Naive B cell (primary cell): ENCODE measurements around the gene SUN2. TPM values are rescaled to one million over a fixed set of nuclear protein-coding genes. Genes with fewer than 3 reads are reported as not detected.
A peak's percentile ranks its signal among the peaks of the same experiment; 100 is the strongest.

Source experiments
- ATAC-seq, 2 donors: fragments of 150-1000 bp; cut with Tn5 transposase; 2 replicates each; pipeline ENCODE4 v1.10.0; 2021; ENCODE audit warnings: low read depth in 2 of 2, mild to moderate bottlenecking in 2 of 2, moderate library complexity in 2 of 2
- DNase-seq: peaks from one replicate; pipeline ENCODE4 v3.0.0; 2022
- H3K27ac Mint-ChIP-seq, 6 donors: one replicate each; pipeline ENCODE4 v1.8.0; 2020 to 2022; ENCODE audit warnings: mild to moderate bottlenecking in 6 of 6, mixed read lengths in 6 of 6, moderate library complexity in 5 of 6, inconsistent platforms in 2 of 6
- H3K27me3 Mint-ChIP-seq, 3 donors: one replicate each; pipeline ENCODE4 v1.8.0; 2021 to 2022; ENCODE audit warnings: mixed read lengths in 3 of 3, mild to moderate bottlenecking in 1 of 3
- H3K36me3 Mint-ChIP-seq, 2 donors: one replicate each; pipeline ENCODE4 v1.8.0; 2020 to 2022; ENCODE audit warnings: mixed read lengths in 2 of 2, inconsistent platforms in 1 of 2, mild to moderate bottlenecking in 1 of 2
- H3K4me1 Mint-ChIP-seq, 3 donors: one replicate each; pipeline ENCODE4 v1.8.0; 2020 to 2022; ENCODE audit warnings: mixed read lengths in 3 of 3, inconsistent platforms in 1 of 3, mild to moderate bottlenecking in 1 of 3, moderate library complexity in 1 of 3
- H3K4me3 Mint-ChIP-seq, 8 donors: one replicate each; pipeline ENCODE4 v1.8.0; 2020 to 2022; ENCODE audit warnings: mild to moderate bottlenecking in 8 of 8, mixed read lengths in 8 of 8, moderate library complexity in 8 of 8, inconsistent platforms in 2 of 8
- H3K9me3 Mint-ChIP-seq, 7 donors: one replicate each; pipeline ENCODE4 v1.8.0; 2020 to 2022; ENCODE audit warnings: mixed read lengths in 7 of 7, mild to moderate bottlenecking in 5 of 7, inconsistent platforms in 2 of 7, moderate library complexity in 1 of 7
- polyA plus RNA-seq, 6 donors: library from polyadenylated mRNA; unstranded; fragments of 300-500 nt; fragmentation: Illumina TruSeq; gene quantifications; one replicate each; pipeline ENCODE4 v1.2.3, GENCODE V29; 2021; ENCODE audit warnings: low read depth in 6 of 6

SUN2 gene
- polyA plus RNA-seq, 6 donors from 2014 or later = 146 to 327 (median 208) TPM

DNA sequence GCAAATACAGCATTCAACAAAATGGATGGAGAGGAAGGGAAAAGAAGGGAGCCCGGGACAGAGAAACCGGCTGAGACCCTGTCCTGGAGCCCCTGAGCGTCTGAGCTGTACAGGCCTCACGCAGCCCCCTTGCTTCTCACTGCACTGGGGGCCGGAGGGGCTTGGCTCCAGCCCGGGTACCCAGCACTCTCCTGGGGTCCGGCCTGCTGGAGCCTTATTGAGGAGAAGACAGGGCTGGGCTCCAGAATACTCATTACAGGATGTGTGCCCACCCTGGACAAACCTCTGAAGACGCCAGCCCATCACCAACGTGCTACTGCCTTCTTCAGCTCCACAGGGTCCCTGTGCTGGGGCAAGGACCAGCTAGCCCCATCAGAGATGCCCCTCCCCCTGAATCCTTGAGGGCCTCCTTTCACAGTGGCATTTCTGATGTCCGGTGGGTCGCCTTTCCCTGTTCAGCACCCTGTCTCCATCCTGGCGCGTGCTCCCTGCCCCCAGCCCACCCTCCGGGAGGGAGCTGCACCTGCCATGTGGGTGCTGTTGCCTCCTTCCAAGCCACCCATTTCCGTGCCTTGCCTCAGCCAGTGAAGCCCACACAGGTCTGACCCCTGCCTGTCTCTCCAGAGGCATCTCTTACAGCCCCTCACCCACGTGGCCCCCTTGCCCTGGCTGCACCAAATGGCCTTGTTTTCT, 14.6 kb upstream of the SUN2 start:
- no peak for ATAC-seq
- Mint-ChIP-seq H3K9me3 (no peaks in the 10 kb centered on the region), H3K27me3 (no peaks in the 10 kb centered on the region), H3K4me1 (peaks cover 4 to 20% (median 14%) of the 10 kb centered on the region in 3 donors), H3K4me3 (no peak overlapping the region), H3K36me3 (no peaks in the 10 kb centered on the region), H3K27ac (peak overlapping the region in 2 of 6 donors; percentile 27 to 49)
- no peak for DNase-seq

DNA sequence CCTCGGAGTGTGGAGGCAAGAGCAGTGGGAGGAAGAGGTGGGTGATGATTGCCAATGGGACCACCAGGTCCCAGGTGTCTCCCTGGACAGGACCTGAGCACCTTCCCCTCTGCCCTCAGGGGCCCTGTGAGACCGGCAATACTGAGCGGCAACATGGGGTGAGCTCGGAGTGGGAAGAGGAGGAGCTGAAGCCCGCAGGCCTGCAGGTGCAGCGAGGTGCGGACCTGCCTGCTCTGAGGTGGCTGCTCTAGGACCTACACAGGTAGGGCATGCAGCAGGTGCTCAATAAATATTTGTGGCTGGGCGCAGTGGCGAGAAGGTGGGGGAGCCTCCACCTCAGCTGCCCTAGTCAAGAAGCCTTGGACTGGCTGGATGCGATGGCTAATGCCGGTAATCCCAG, 12.2 kb upstream of the SUN2 start:
- no peaks in the 10 kb centered on the region for H3K9me3 Mint-ChIP-seq
- no peaks in the 10 kb centered on the region for H3K36me3 Mint-ChIP-seq
- no peaks in the 10 kb centered on the region for H3K27me3 Mint-ChIP-seq
- ATAC-seq (no peak), DNase-seq (no peak)
- H3K4me1 Mint-ChIP-seq = peaks cover 4 to 23% (median 9%) of the 10 kb centered on the region in 3 donors
- no peak overlapping the region for H3K27ac Mint-ChIP-seq
- no peak overlapping the region for H3K4me3 Mint-ChIP-seq

DNA sequence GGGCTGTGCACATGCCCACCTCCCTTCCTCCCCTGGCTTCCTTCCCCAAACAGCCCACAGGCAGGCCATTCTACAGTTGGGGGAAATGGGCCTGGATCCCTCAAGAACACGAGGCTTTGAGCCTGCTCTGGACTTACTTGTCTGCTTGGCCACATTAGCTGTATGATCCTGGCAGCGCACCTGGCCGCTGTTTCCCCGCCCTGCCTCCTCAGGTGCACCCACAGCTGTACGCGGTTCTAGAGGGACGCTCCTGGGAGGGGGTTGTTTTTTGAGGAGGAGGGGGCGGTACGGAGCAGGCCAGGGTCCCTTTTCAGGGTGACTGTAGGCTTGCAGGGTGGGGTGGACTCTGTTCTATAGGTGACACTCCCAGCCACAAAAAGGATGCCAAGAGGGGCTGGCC, 11.5 kb upstream of the SUN2 start:
- H3K4me3 Mint-ChIP-seq = no peak overlapping the region
- H3K27me3 Mint-ChIP-seq = no peaks in the 10 kb centered on the region
- H3K36me3 Mint-ChIP-seq = no peaks in the 10 kb centered on the region
- no peak for ATAC-seq
- H3K9me3 Mint-ChIP-seq = no peaks in the 10 kb centered on the region
- peaks cover 4 to 23% (median 9%) of the 10 kb centered on the region in 3 donors for H3K4me1 Mint-ChIP-seq
- no peak for DNase-seq
- H3K27ac Mint-ChIP-seq = no peak overlapping the region

DNA sequence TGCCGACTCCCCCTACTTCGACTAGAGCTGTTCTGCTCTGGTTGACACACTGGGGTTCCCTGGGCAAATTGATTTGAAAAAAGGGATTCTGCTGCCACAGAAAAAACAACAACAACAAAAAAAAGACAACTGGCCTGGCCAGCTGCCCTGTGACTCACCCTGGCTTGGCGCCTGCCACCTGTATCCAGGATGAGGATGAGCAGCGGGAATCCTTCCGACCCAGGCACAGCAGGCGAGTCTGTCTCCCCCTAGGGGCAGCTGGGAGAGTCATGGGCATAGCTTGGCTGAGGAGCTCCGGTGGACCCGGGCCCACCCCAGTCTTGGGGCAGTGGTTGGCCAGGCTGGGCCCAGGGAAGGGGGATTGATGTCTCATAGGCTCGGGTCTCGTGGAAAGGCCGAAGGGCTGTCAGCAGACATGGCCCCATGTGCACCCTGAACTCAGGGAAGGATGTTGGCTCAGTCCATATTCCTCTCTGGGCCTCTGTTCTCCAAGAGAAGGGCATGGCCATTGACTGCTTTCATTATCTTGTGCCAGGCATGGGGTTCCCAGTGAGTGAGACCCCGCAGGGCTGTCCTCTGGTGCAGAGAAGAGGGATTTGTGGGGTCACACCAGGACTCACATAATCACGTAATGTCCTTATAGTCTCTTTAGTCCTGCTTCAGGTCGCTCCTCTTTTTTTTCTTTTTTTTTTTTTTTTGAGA, 10.4 kb upstream of the SUN2 start:
- Mint-ChIP-seq H3K4me1 (peaks cover 4 to 23% (median 8%) of the 10 kb centered on the region in 3 donors), H3K36me3 (no peaks in the 10 kb centered on the region), H3K9me3 (no peaks in the 10 kb centered on the region), H3K27me3 (no peaks in the 10 kb centered on the region), H3K4me3 (no peak overlapping the region), H3K27ac (no peak overlapping the region)
- peak; percentile 55 to 74 for ATAC-seq
- DNase-seq = peak; percentile 27

DNA sequence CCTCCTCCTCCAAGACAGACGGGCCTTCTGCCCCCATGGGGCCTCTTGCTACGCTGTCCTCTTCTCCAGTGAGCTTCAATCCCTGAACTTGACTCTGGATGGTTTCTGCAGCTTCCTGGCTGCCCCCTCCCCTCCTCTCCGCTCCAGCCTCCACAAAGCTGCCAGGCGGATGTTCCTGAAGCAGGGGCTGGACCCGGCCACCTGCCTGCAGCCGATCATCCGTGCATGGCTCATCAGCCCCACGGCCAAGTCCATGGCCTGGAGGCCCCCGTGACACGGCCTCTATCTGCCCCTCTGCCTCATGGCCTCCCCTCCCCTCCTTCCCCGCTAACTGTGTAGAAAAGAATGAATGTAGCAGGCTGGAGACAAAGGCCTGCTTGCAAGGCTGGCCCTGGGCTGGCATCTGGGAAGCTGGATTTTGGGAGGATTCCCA, 6.8 kb upstream of the SUN2 start:
- ATAC-seq (no peak), DNase-seq (no peak)
- no peaks in the 10 kb centered on the region for H3K27me3 Mint-ChIP-seq
- H3K27ac Mint-ChIP-seq = no peak overlapping the region
- no peaks in the 10 kb centered on the region for H3K9me3 Mint-ChIP-seq
- peaks cover 13 to 37% (median 23%) of the 10 kb centered on the region in 3 donors for H3K4me1 Mint-ChIP-seq
- no peaks in the 10 kb centered on the region for H3K36me3 Mint-ChIP-seq
- H3K4me3 Mint-ChIP-seq = peak overlapping the region in 1 of 8 donors; percentile 57

DNA sequence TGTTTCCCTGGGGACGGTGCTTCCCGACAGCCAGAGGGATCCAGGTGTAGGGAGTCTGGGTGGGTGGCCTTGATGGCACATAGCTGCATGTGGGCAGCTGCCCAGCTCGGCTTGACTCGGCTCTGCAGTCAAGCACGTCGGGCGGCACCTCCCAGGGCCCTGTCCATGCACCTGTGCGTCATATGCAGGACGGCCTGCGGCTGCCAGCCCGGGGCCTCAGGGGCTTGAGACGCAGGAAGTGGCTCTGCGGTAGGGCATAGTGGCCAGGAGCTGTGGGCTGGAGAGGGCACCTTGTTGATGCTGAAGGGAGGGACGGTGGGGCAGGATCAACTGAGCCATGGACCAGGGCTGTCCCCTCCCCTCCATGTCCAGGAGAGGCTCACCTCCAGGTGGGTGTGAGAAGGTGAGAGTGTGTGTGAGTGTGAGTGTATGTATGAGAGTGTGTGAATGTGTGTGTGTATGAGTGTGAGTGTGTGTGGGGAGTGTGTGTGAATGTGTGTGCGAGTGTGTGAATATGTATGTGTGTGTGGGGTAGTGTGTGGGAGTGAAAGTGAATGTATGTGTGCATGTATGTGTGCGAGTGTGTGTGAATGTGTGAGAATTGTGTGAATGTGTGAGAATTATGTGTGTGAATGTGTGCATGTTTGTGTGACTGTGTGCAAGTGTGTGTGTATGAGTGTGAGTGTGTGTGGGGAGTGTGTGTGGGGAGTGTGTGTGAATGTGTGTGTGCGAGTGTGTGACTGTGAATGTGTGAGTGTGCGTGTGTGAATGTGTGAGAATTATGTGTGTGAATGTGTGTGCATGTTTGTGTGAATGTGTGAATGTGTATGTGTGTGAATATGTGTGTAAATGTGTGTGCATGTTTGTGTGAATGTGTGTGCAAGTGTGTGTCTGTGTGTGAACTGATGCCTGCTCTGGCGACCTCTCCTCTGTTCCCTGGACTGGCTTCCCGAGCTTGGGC, 5.7 kb upstream of the SUN2 start:
- H3K4me3 Mint-ChIP-seq = no peak overlapping the region
- no peaks in the 10 kb centered on the region for H3K36me3 Mint-ChIP-seq
- DNase-seq (no peak), ATAC-seq (no peak)
- H3K9me3 Mint-ChIP-seq = no peaks in the 10 kb centered on the region
- no peaks in the 10 kb centered on the region for H3K27me3 Mint-ChIP-seq
- peaks cover 23 to 45% (median 33%) of the 10 kb centered on the region in 3 donors for H3K4me1 Mint-ChIP-seq
- H3K27ac Mint-ChIP-seq = peak overlapping the region in 2 of 6 donors; percentile 42 to 43

DNA sequence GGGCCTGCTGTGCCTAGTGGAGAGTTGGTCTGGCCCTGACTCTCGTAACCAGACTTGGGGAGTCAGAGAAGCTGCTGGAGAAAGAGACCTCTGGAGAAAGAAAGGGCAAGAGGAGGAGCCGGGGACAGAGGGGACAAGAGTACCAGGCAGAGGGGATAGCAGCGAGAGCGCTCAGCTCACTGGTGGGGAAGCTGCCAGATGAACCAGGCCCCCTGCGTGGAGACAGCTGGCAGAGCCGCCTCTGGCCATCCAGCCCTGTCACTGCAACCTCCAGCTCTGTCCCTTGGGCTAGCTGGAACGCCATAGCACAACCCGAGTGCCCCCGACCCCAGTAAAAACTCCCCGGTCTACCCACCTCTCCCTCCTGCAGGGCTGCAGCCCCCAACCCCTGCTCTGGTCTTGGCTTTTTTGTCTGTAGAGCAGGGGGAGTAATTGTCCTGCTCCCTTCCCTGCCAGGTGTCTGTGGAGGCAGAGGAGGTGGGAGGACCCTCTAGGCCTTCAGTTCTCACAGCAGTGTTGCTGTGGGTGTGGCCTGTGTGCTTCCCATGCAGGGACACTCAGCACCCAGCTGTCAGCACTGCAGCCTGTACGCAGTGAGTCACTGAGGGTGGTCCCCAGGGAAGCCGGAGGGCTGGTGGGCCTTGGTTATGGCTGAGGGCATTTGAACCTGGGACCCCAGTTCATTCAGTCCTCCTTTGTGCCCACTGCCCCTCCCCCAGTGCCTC, 4.8 kb upstream of the SUN2 start:
- DNase-seq (no peak), ATAC-seq (no peak)
- H3K4me1 Mint-ChIP-seq = peaks cover 24 to 38% (median 35%) of the 10 kb centered on the region in 3 donors
- H3K9me3 Mint-ChIP-seq = no peaks in the 10 kb centered on the region
- no peaks in the 10 kb centered on the region for H3K36me3 Mint-ChIP-seq
- H3K27me3 Mint-ChIP-seq = no peaks in the 10 kb centered on the region
- H3K27ac Mint-ChIP-seq = peak overlapping the region in 2 of 6 donors; percentile 42 to 70
- peak overlapping the region in 1 of 8 donors; percentile 30 for H3K4me3 Mint-ChIP-seq

DNA sequence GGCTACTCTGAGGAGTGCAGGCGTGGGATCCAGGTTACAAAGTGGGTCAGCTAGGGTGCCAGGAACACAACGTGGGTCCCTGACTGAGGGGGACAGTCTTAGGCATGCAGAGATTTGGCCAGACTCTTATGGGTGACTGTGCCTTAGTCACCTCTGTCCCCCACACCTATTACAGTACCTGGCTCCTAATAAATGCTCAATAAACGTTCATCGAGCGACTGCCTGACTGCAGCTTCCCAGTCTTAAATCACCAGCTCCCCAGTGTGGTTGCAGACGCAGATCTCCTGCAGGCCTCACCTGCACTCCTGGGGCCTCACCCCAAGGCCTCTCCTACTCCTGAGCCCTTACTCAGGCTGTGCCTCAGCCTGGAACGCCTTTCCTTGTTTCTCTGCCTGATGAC, 3.2 kb upstream of the SUN2 start:
- Mint-ChIP-seq H3K27ac (peak overlapping the region; percentile 18 to 92 (median 66)), H3K9me3 (no peaks in the 10 kb centered on the region), H3K27me3 (no peaks in the 10 kb centered on the region), H3K36me3 (peaks cover 0 to 7% of the 10 kb centered on the region in 2 donors), H3K4me1 (peaks cover 34 to 46% (median 35%) of the 10 kb centered on the region in 3 donors), H3K4me3 (peak overlapping the region in 4 of 8 donors; percentile 38 to 69 (median 67))
- DNase-seq (no peak), ATAC-seq (no peak)

DNA sequence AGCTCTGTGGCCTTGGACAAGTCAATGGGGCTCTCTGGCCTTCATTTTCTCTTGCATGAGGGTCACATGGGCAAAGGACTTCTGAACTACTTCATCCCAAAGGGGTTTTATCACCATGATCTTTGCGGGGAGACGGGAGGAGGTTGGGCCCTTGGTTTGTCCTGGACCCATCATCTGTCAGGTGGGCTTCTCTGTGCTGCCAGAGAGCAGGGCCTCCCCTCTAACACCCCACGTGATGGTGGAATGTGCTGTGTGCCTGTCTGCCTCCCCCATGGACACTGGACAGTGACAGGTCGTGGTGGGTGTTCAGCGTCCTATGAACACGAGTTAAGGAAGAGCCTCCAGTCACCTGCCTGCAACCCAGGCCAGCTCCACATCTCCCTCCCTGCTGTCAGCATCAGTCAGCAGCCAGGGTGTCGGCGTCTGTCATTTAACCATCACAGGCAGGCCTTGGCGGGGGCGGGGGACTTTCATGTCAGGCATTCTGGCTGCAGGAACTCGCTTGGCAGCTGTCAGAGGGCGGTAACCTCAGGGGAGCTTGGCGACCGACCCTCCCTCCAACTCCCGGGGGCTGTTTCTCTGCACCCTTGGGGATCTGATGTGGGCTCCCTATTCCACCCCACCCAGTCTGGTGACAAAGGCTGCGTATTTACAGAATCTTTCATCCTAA, 2.6 kb upstream of the SUN2 start:
- peak; percentile 51 for DNase-seq
- no peaks in the 10 kb centered on the region for H3K27me3 Mint-ChIP-seq
- H3K9me3 Mint-ChIP-seq = no peaks in the 10 kb centered on the region
- peaks cover 0 to 7% of the 10 kb centered on the region in 2 donors for H3K36me3 Mint-ChIP-seq
- peaks cover 40 to 52% (median 41%) of the 10 kb centered on the region in 3 donors for H3K4me1 Mint-ChIP-seq
- H3K4me3 Mint-ChIP-seq = peak overlapping the region in 7 of 8 donors; percentile 30 to 99 (median 66)
- H3K27ac Mint-ChIP-seq = peak overlapping the region in 5 of 6 donors; percentile 60 to 92 (median 91)
- ATAC-seq = no peak

DNA sequence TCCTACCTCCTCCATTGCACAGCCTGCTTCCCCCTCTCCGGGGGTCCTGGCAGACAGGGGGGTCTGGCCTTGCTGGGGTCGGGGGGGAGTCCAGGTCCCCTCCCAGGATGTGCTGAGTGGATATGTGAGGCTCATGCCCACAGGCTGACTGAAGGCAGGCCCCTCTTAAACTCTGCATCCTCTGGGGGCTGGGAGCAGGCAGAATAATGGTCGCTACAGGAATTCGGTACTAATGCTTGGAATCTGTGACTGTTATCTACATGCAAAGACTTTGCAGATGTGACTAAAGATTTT, 1.6 kb upstream of the SUN2 start:
- H3K36me3 Mint-ChIP-seq = peaks cover 0 to 7% of the 10 kb centered on the region in 2 donors
- no peaks in the 10 kb centered on the region for H3K9me3 Mint-ChIP-seq
- H3K27ac Mint-ChIP-seq = peak overlapping the region in 2 of 6 donors; percentile 92 to 95
- peaks cover 49 to 61% (median 50%) of the 10 kb centered on the region in 3 donors for H3K4me1 Mint-ChIP-seq
- no peaks in the 10 kb centered on the region for H3K27me3 Mint-ChIP-seq
- DNase-seq (no peak), ATAC-seq (no peak)
- peak overlapping the region in 7 of 8 donors; percentile 94 to 99 (median 98) for H3K4me3 Mint-ChIP-seq

DNA sequence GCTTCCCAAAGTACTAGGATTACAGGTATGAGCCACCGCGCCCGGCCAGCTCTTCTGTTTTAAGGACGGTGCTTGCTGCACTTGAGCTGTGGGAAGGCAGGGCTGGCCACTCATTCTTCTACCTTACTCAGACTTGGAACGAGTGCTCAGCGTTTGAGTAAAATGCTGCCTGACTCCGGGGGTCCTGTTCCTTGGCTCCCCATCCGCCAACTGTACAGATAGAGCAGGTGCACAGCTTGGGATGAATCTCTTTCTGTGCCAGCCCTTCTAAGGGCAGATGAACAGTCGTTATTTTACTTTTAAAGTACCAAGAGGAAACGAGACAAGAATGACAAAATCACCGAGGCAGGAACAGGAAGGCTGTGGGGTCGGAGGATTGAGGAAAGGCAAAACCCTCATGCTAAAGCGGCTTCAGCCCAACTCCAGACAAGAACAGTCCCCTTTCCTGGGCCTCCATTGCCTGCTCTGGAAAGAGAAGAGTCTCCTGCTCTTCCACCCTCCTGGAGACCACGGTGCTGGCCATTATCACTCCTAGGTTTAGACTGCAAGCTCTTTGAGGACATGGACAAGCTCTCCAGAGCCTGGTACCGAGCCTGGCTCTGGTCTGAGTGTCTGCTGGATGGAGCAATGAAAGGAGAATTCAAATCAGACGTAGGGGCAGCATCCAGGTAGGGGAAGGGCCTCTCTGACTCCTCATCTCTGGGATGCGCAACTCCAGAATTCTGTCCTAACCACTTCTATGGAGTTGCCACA, 1.1 kb upstream of the SUN2 start:
- H3K4me3 Mint-ChIP-seq = peak overlapping the region; percentile 94 to 99 (median 98)
- DNase-seq = peak; percentile 45
- H3K27ac Mint-ChIP-seq = peak overlapping the region; percentile 83 to 98 (median 94)
- H3K4me1 Mint-ChIP-seq = peaks cover 54 to 66% (median 55%) of the 10 kb centered on the region in 3 donors
- peaks cover 3 to 7% of the 10 kb centered on the region in 2 donors for H3K36me3 Mint-ChIP-seq
- H3K27me3 Mint-ChIP-seq = no peaks in the 10 kb centered on the region
- no peaks in the 10 kb centered on the region for H3K9me3 Mint-ChIP-seq
- peak; percentile 7 to 12 for ATAC-seq
